Activated CD4-positive, CD25-positive, alpha-beta regulatory T cell treated with anti-CD3 and anti-CD28 coated beads, Interleukin-2, amount 50 U/mL, for 24 hours (primary cell): Measurements from ENCODE around the gene ENC1.
"Not testable (repeated sequence)": the region's sequence is repeated elsewhere in the genome, so short reads cannot be mapped to it uniquely, and the experiment has no call there.

ENCODE experiments used
- ATAC-seq, 2 donors: fragments of 150-1000 bp; cut with Tn5 transposase; one replicate each; pipeline ENCODE4 v1.10.0; 2021; ENCODE audit warnings: mild to moderate bottlenecking in 1 of 2, moderate library complexity in 1 of 2

The ENC1 gene, protein sequence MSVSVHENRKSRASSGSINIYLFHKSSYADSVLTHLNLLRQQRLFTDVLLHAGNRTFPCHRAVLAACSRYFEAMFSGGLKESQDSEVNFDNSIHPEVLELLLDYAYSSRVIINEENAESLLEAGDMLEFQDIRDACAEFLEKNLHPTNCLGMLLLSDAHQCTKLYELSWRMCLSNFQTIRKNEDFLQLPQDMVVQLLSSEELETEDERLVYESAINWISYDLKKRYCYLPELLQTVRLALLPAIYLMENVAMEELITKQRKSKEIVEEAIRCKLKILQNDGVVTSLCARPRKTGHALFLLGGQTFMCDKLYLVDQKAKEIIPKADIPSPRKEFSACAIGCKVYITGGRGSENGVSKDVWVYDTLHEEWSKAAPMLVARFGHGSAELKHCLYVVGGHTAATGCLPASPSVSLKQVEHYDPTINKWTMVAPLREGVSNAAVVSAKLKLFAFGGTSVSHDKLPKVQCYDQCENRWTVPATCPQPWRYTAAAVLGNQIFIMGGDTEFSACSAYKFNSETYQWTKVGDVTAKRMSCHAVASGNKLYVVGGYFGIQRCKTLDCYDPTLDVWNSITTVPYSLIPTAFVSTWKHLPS

DNA sequence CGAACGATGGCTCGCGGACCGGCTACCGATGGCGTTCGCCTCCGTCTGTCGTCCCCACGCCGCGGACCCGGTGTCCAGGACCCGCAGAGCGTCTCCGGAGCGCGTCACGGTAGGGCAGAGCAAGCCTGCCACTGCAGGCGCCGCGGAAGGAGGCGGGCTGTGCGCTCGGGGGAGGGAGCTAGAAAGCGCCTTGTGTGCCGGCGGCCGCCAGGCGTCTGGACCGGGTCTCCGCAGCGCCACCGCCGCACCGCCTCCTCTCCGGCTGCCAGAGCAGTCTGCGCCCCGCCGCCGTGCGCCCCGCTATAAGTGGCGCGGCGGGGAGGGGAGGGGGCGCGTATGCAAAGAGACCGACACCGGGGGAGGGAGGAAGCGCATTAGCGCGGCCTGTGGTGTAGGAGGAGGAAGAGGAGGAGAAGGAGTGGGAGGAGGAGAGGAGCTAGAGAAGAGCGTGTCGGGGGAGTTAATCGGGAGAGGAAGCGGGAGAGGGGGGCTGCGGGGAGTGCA lies at the start of gene ENC1:
Gene ENC1 (minus strand): TSS at position 279 of the 504 bp plus-strand sequence. CDS start 4,243 bp downstream, outside the sequence.
- ATAC-seq, result peak; percentile 84 to 85

- ATAC-seq, result no peak
Observed at GRCh38 chr5:74686962-74687751, 46.6 kb upstream of the ENC1 start.

DNA sequence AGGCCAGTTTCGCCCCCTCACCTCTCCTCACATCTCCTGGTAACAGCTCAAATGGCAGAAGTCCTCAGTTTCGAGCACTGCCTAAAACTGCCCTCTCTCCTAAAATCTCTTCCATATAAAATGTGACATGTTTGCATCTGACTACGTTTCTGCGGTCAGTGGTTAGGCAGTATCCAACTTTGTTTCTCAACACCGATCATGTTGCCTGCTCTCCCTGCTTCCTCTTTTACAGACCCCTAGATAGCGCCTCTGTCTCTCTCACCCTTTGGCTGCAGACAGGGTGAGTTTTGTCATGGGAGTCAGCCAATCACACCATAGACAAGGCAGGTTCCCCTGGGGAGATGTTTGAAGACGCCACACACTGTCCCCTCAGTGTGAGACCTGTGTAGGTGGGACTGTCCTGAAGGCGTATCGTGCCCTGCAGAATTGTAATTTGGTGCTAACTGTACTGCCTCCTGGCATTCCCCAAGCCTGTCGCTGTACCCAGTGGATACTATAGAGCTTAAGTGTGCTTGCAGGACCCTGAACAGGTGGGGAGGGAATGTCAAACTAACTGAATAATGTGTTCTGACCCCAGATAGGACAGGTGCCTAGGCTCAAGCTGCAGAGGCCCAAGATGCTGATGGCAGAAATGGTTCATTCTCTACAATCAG lies 45.6 kb upstream of the ENC1 start:
- ATAC-seq, result no peak

DNA sequence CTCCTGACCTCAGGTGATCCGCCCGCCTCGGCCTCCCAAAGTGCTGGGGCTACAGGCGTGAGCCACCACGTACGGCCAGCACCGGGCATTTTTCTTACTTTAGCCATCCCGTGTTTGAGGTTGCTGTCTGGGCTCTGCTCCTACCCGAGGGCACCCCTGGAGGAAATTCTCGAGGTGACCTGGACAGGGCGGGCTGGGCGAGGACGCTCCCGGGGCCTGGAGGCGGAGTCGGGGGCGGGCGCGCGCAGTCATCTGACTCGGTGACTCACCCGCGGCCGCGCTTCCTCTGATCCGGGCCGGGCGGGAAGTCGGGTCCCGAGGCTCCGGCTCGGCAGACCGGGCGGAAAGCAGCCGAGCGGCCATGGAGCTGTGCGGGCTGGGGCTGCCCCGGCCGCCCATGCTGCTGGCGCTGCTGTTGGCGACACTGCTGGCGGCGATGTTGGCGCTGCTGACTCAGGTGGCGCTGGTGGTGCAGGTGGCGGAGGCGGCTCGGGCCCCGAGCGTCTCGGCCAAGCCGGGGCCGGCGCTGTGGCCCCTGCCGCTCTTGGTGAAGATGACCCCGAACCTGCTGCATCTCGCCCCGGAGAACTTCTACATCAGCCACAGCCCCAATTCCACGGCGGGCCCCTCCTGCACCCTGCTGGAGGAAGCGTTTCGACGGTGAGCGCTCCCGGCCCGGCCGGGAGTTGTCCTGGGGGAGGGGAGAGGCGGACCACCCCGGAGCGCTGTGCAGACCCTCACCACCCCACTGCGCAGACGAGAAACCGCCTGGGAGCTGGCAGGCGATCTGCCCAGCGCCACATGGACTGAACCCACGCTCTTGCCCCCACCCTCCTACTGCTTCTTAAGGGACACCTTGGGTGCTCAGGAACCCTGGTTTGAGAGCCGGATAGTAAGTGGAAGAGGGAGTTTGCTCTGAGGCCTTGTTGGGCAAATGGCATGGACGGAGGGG lies 44.6 kb upstream of the ENC1 start, which contains the start of gene HEXB:
Gene HEXB (plus strand): TSS at position 334 of the 952 bp plus-strand sequence. CDS start 28 bp downstream, at position 362.
- peak; percentile 91 to 95 for ATAC-seq

GRCh38 chr5:74679966-74680365 lies 39.4 kb upstream of the ENC1 start:
- no peak for ATAC-seq

DNA sequence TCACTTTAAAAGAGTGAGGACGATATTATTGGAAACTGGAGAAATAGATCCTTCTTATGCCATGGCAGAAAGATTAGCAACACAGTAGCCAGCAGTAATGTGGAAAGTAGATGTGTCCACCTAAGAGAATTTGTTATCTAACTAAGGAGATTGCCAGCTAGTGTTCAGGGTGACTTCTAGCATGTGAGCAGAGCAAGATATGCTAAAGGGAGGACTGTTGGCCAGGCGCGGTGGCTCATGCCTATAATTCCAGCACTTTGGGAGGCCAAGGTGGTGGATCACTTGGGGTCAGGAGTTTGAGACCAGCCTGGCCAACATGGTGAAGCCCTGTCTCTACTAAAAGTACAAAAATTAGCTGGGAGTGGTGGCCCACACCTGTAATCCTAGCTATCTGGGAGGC lies 38.8 kb upstream of the ENC1 start:
- not testable (repeated sequence) for ATAC-seq

- ATAC-seq, result not testable (repeated sequence)
Observed at GRCh38 chr5:74678123-74678522, 37.6 kb upstream of the ENC1 start.

DNA sequence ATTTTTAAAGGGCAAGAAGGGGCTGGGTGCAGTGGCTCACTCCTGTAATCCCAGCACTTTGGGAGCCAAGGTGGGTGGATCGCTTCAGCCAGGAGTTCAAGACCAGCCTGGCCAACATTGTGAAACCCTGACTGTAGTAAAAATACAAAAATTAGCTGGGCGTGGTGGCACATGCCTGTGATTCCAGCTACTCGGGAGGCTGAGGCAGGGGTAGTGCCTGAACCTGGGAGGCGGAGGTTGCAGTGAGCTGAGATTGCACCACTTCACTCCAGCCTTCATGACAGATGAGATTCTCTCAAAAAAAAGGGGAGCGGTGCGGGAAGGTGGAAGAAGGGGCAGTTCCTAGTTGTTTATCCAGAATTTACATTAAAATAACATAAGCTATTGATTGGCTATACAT lies 35.9 kb upstream of the ENC1 start:
- not testable (repeated sequence) for ATAC-seq

DNA sequence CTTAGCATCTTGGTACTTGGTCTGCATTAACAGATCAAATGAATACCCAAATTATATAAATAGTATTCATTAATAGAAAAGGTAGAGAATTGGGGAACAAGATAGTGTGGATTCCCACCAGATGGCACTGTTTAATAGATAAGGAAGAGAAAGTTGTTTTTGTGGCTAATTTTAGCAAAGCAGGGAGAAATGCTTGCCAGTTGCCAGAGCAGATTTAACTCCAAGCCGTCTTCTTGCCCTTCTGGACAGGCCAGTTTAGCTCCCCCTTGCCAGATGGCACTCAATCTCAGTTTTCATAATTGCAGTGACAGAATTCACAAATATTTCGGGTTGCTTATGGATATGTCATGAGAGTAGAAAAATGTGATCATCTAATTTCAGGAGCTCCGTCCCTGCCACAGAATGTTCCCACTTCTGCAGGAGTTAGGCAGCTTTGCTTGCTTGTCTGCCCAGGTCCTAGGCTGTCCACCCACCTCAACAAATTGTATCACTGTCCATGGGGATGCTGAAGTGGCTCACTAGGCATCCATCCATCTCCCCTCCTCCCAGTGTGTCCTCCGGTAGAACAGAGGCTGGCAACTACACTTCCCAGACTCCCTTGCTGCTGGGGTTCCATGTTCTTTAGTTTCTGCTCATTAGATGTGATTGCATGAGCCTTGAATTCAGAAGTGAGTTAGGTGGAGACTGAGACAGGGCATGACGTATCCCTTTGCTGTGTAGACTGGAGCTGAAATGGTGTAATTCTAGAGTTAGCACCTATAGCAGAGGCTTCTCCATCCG lies 32.7 kb upstream of the ENC1 start:
- no peak for ATAC-seq

DNA sequence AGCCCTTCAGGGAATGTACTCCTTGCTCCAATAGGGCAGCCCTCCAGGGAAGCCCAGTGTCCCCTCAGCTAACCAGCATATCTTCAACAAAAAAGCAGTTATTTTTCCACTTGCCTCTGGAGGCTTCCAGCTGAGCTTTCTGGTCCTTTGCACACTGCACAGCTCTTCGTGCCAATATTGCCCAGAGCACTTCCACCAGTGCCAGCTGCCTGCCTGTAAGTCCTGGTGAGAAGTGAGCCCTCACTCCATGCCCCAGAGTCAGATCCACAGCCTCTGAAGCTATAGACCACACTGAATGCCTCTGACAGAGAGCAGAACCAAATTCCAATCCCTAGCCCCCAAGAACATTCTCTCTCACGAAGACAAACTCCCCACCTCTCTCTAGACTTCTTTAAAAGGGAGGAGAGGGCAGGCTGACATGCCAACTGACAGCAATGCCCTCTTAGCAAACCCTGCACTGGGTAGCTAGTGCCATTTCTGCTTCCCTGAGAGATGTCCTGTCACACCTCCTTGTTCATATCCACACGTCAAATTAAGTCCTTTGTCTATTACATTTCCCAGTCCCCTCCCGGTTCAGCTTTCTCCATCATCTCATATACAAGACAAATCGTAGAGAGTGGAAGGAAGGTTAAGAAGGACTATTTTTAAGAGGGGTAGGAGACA lies 31.8 kb upstream of the ENC1 start:
- no peak for ATAC-seq

- ATAC-seq, result no peak
Observed at GRCh38 chr5:74670396-74671038, 30.0 kb upstream of the ENC1 start.

GRCh38 chr5:74669821-74670220 lies 29.3 kb upstream of the ENC1 start:
- ATAC-seq, result no peak

DNA sequence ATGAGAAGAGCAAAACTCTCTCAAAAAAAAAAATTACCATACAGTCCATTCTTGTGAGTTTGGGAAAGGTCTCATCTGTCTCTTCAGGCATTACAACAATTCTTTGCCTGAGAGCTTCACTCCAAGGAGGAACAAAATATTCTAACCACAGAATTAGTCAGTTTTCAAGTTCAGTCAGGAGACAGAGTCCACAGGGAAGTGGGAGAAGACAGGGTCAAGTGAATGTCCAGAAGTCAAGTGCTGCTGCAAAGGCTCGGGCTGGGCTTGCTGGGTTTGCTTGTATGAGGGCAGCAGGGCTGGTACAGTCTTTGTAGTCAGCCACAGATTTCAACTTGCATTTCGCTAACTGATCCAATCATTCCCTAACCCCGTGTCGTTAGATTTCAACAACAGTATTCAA lies 26.9 kb upstream of the ENC1 start:
- no peak for ATAC-seq

DNA sequence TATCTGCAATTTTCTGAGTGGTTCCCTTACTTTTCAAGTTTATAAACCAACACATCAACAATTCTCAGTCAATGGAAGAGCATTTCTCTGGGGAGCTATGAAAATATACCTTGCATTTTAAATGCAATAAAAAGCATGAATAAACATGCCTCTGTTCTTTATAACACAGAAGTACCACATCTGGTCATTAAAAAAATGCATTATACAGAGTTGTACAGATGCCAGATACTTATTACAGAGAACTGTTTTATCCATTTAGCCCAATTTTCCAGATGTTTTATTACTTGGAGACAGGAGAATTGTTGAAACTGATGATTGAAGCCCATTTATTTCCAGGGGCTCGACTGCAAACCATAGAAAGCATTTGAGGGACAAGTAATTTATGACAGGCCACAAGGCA lies 25.3 kb upstream of the ENC1 start:
- ATAC-seq, result no peak

DNA sequence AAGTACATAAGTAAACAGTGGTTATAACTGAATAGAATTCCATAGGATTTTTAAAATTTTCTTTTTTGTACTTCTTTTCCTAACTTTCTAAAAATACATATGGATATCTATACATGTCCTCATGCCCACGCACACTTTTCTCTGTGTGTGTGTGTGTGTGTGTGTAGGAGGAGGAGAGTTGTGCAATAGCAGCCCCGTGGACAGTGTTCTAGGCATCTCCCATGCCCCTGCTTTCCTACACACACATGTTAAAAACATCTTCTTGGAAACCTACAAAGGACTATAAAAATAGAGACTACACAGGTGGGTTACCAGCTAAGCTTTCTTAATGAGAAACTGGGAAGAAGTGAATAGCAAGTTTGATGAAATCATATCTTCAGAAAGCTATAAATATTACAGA lies 24.7 kb upstream of the ENC1 start:
- no peak for ATAC-seq

- ATAC-seq, result no peak
Observed at GRCh38 chr5:74664551-74664950, 24.0 kb upstream of the ENC1 start.

DNA sequence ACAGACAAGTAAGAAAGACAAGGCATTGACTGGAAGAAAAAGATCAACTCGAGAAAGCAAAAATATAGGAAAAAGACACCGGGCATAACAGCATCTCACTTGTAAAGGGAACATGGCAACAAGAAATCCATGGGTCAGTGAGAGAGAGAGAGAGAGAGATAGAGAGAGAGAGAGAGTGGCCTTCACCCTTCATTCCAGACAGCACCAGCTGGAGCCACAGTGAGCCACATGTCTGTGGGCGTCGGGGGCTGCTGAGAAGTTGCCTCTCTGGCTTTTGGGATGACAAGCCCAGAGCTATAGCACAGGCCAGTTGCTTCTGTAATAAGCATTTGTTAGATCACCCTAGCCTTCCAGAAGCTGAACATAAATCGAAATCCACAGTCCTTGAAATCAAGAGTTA lies 20.3 kb upstream of the ENC1 start:
- no peak for ATAC-seq

- no peak for ATAC-seq
Observed at GRCh38 chr5:74660140-74660539, 19.6 kb upstream of the ENC1 start.

GRCh38 chr5:74659172-74659571 lies 18.6 kb upstream of the ENC1 start:
- ATAC-seq, result no peak

DNA sequence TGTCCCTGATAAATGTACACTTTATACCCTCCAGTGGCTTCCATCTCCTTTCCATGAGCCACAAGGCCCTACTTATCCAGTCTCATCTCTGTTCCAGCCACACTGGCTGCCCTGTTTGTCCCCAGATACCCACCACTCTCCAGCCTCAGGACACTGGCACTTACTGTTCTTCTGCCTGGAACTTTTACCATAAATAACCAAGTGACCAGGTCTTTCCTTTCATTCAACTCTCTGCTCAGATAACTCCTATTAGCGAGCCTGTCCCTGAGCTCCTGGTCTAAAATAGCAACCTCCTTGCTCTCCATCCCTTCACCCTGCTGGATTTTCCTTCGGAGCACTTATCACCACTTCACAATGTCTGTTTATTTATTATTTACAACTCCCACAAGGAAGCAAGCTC lies 16.6 kb upstream of the ENC1 start:
- no peak for ATAC-seq
